Measurements from ENCODE around the gene RAC3. TPM values are rescaled to one million over a fixed set of nuclear protein-coding genes. Genes with fewer than 3 reads are reported as not detected.
"Not testable (repeated sequence)": the region's sequence is repeated elsewhere in the genome, so short reads cannot be mapped to it uniquely, and the experiment has no call there.

The RAC3 gene
- total RNA-seq, 2 experiments from 2014 or later = 12.9 to 13.1 TPM

DNA sequence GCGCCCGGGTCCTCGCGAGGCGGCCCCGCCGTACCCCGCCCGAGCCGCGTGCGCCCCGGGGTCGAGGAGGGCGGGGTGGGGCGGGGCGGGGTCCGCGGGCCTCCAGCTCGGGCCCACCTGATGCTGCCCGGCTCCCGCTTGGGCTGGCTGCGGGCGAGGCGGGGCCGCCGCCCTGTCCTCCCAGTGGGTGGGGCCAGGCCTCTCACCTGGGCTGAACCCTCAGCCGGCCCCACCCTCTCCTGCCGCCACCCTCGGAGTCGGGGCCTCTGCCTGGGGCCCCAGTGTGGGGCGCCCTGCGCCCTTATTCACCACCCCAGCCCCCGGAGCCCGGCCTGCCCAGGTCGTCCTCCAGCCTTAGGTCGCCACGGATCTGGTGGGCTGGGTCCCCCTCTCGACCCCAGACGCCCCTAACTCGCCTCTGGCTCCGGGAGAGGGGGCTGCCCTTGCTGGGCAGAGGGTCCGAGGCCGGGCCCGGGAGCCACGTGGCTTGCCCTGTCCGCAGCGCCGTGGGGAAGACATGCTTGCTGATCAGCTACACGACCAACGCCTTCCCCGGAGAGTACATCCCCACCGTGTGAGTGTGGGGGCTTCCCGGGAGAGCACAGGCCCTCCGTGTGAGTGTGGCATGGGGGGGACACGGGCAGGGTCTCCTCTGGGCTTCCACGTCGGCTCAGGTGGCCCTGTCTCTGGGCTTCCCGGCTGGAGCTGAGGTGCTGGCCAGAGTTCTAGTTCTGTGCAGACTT lies 578 bp downstream of the RAC3 start:
- Mint-ChIP-seq H3K27me3 (ENCODE audit: low read depth) (no peaks in the 10 kb centered on the region), H3K27ac (no peak overlapping the region), H3K36me3 (ENCODE audit: low read depth) (peaks cover 32% of the 10 kb centered on the region), H3K4me1 (ENCODE audit: low read depth) (peaks cover 35% of the 10 kb centered on the region), H3K9me3 (ENCODE audit: insufficient read depth) (no peaks in the 10 kb centered on the region), H3K4me3 (peak overlapping the region; percentile 12)
- ATAC-seq (peak; percentile 39), DNase-seq (peak; percentile 53)
- ChIA-PET CTCF (interaction anchor here (1.6 to 3.1 kb wide), 4 partner anchors 10 to 122 kb away, joined by 6 to 31 read pairs (median 14); partner anchors contain the start of genes CENPX, GPS1, LRRC45 and RFNG), POLR2A (no interaction called here)

DNA sequence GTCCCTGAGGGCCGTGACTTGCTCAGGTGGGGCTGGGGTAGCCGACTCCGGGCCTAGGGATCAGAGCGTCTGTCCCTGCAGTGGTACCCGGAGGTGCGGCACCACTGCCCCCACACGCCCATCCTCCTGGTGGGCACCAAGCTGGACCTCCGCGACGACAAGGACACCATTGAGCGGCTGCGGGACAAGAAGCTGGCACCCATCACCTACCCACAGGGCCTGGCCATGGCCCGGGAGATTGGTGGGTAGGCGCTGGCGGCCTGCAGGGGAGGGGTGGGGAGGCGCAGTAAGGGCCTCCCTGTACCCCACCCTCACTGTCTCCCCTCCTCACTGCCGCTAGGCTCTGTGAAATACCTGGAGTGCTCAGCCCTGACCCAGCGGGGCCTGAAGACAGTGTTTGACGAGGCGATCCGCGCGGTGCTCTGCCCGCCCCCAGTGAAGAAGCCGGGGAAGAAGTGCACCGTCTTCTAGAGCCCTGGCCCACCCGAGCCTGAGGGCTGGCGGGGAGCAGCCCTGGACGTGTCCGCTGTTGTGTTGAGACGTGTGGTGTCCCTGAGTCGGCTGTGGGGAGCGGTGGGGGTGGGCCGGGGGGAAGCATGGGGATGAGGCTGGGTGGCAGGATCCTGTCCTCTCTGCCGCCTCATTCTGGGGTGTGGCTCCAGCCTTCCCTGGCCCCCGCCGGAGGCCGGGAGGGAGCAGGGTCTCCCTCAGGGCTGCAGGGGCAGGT lies 2.0 kb downstream of the RAC3 start:
- POLR2A ChIA-PET = no interaction called here
- H3K4me1 Mint-ChIP-seq (ENCODE audit: low read depth) = peaks cover 35% of the 10 kb centered on the region
- H3K36me3 Mint-ChIP-seq (ENCODE audit: low read depth) = peaks cover 27% of the 10 kb centered on the region
- peak overlapping the region; percentile 47 for H3K4me3 Mint-ChIP-seq
- no peak overlapping the region for H3K27ac Mint-ChIP-seq
- no peaks in the 10 kb centered on the region for H3K27me3 Mint-ChIP-seq (ENCODE audit: low read depth)
- ATAC-seq = no peak
- CTCF ChIA-PET = no interaction called here
- H3K9me3 Mint-ChIP-seq (ENCODE audit: insufficient read depth) = no peaks in the 10 kb centered on the region
- DNase-seq = no peak

DNA sequence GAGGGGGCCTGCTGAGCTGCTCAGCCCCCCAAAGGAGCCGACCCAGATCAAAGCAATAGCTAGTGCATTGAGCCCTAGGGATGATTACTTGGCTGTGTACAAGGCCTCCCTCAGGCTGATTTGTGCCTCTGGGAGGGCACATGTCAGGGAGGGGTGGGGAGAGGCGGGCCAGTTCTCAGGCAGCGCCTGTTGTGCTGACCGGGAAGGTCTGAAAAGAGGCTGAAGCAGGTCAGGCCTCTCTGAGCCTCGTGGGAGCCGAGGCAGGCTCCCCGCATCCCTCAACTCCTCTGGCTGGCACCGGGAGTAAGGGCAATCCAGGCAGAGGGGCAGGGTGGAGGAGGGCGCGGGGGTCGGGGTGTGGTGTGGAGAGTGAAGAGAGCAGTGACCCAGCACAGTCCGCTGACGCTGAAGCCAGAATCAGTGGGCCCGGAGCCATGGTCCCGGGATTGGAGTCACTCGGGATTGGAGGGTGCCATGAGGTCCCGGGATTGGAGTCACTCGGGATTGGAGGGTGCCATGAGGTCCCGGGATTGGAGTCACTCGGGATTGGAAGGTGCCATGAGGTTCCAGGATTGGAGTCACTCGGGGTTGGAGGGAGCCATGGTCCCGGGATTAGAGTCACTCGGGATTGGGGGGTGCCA lies 3.0 kb downstream of the RAC3 start:
- Mint-ChIP-seq H3K4me1 (ENCODE audit: low read depth) (peaks cover 37% of the 10 kb centered on the region), H3K9me3 (ENCODE audit: insufficient read depth) (no peaks in the 10 kb centered on the region), H3K36me3 (ENCODE audit: low read depth) (peaks cover 22% of the 10 kb centered on the region), H3K27me3 (ENCODE audit: low read depth) (no peaks in the 10 kb centered on the region), H3K27ac (no peak overlapping the region), H3K4me3 (no peak overlapping the region)
- ChIA-PET POLR2A (interaction anchor here (1.3 kb wide), 1 partner anchor 31 kb away, joined by 3 read pairs; the partner anchor contains the start of gene DUS1L), CTCF (interaction anchor here (0.7 to 1.4 kb wide), 5 partner anchors 14 to 108 kb away, joined by 3 to 4 read pairs (median 3); no protein-coding TSS in a partner anchor)
- DNase-seq (no peak), ATAC-seq (no peak)

DNA sequence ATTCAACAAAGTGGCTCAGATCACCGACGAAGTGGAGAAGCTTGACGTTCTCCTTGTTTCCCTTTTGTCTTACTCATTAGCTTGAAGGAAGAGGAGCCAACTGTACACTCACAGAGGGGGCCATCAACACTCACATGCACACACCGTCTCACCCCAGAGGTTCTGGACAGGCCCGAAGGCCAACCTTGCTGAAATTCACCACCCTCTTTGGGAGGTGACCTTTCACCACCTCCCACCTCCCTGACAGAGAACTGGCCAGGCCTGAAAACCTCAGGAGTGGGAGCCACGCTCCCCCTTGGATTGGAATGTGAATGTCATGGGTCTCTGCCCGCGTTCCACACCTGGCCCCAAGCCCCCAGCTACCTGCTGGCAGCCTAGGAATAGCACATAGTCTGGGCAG lies 4.0 kb downstream of the RAC3 start:
- ATAC-seq (no peak), DNase-seq (no peak)
- Mint-ChIP-seq H3K4me1 (ENCODE audit: low read depth) (peaks cover 29% of the 10 kb centered on the region), H3K27me3 (ENCODE audit: low read depth) (no peaks in the 10 kb centered on the region), H3K36me3 (ENCODE audit: low read depth) (peaks cover 18% of the 10 kb centered on the region), H3K4me3 (peak overlapping the region; percentile 36), H3K27ac (no peak overlapping the region), H3K9me3 (ENCODE audit: insufficient read depth) (no peaks in the 10 kb centered on the region)
- ChIA-PET CTCF (interaction anchor here (0.6 to 1.4 kb wide), 3 partner anchors 71 to 109 kb away, joined by 3 to 4 read pairs (median 3); no protein-coding TSS in a partner anchor), POLR2A (interaction anchor here (1.3 kb wide), 1 partner anchor 30 kb away, joined by 3 read pairs; the partner anchor contains the start of gene DUS1L)

GRCh38 chr17:82035956-82036633 lies 4.6 kb downstream of the RAC3 start:
- Mint-ChIP-seq H3K27me3 (ENCODE audit: low read depth) (no peaks in the 10 kb centered on the region), H3K36me3 (ENCODE audit: low read depth) (peaks cover 16% of the 10 kb centered on the region), H3K4me3 (peak overlapping the region; percentile 78), H3K27ac (no peak overlapping the region), H3K9me3 (ENCODE audit: insufficient read depth) (no peaks in the 10 kb centered on the region), H3K4me1 (ENCODE audit: low read depth) (peaks cover 28% of the 10 kb centered on the region)
- ATAC-seq (no peak), DNase-seq (no peak)
- CTCF ChIA-PET = interaction anchor here (1.0 to 2.6 kb wide), 5 partner anchors 36 to 110 kb away, joined by 3 to 14 read pairs (median 4); no protein-coding TSS in a partner anchor
- POLR2A ChIA-PET = no interaction called here

- Mint-ChIP-seq H3K27ac (no peak overlapping the region), H3K4me1 (ENCODE audit: low read depth) (peaks cover 28% of the 10 kb centered on the region), H3K9me3 (ENCODE audit: insufficient read depth) (no peaks in the 10 kb centered on the region), H3K27me3 (ENCODE audit: low read depth) (no peaks in the 10 kb centered on the region), H3K36me3 (ENCODE audit: low read depth) (peaks cover 16% of the 10 kb centered on the region), H3K4me3 (peak overlapping the region; percentile 78)
- no peak for DNase-seq
- no peak for ATAC-seq
- CTCF ChIA-PET = interaction anchor here (1.0 to 2.6 kb wide), 3 partner anchors 36 to 85 kb away, joined by 3 to 14 read pairs (median 11); no protein-coding TSS in a partner anchor
- POLR2A ChIA-PET = interaction anchor here (1.2 kb wide), 1 partner anchor 14 kb away, joined by 7 read pairs; the partner anchor contains the start of genes CENPX and LRRC45
Observed at GRCh38 chr17:82036634-82037091, 5.2 kb downstream of the RAC3 start.

GRCh38 chr17:82037092-82037888 lies 5.8 kb downstream of the RAC3 start, which contains the start of gene DCXR:
Gene DCXR, minus strand, starts transcription at chr17:82037697. Its CDS starts 15 bp downstream, at chr17:82037682.
- peak within 1 kb of the TSS; percentile 94 for H3K27ac Mint-ChIP-seq
- CTCF ChIA-PET = interaction anchor here (0.6 to 2.6 kb wide), 32 partner anchors 7 to 721 kb away, joined by 3 to 32 read pairs (median 4); partner anchors contain the start of genes CENPX, DUS1L, GPS1 and LRRC45
- peak; percentile 96 for ATAC-seq

DNA sequence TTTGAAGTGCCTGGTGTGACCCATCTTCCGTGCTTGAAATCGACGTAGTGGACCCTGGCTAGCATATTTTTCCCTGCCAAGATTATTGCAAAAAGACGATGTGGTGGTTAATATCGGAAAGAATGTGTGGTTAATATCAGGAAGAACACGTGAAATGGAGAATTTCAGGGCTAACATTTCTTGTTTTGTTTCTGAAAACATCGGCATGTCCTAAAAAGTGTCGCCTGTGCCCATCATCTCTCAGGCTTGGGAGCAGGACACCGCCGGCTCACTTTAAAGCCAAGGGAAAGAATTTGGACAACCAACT lies 6.4 kb downstream of the RAC3 start:
- H3K4me1 Mint-ChIP-seq (ENCODE audit: low read depth) = peaks cover 27% of the 10 kb centered on the region
- H3K27ac Mint-ChIP-seq = peak overlapping the region; percentile 94
- POLR2A ChIA-PET = interaction anchor here (0.6 to 1.8 kb wide), 11 partner anchors 9 to 1162 kb away, joined by 3 to 12 read pairs (median 3); partner anchors contain the start of genes CD7, CENPX, DUS1L and GPS1
- peak overlapping the region; percentile 78 for H3K4me3 Mint-ChIP-seq
- DNase-seq (no peak), ATAC-seq (no peak)
- no peaks in the 10 kb centered on the region for H3K9me3 Mint-ChIP-seq (ENCODE audit: insufficient read depth)
- CTCF ChIA-PET = interaction anchor here (0.6 to 2.6 kb wide), 31 partner anchors 8 to 721 kb away, joined by 3 to 32 read pairs (median 4); partner anchors contain the start of genes CENPX, DUS1L, GPS1 and LRRC45
- peaks cover 16% of the 10 kb centered on the region for H3K36me3 Mint-ChIP-seq (ENCODE audit: low read depth)
- H3K27me3 Mint-ChIP-seq (ENCODE audit: low read depth) = no peaks in the 10 kb centered on the region

More at GRCh38 chr17:82037092-82037888, 5.8 kb downstream of the RAC3 start, which contains the start of gene DCXR:
- Mint-ChIP-seq H3K9me3 (ENCODE audit: insufficient read depth) (no peaks in the 10 kb centered on the region), H3K36me3 (ENCODE audit: low read depth) (peaks cover 16% of the 10 kb centered on the region), H3K4me1 (ENCODE audit: low read depth) (peaks cover 28% of the 10 kb centered on the region), H3K27me3 (ENCODE audit: low read depth) (no peaks in the 10 kb centered on the region), H3K4me3 (peak within 1 kb of the TSS; percentile 78)
- DNase-seq = peak; percentile 98
- POLR2A ChIA-PET = interaction anchor here (0.6 to 1.8 kb wide), 11 partner anchors 9 to 1163 kb away, joined by 3 to 12 read pairs (median 3); partner anchors contain the start of genes CD7, CENPX, DUS1L and GPS1

GRCh38 chr17:82038796-82039409 lies 7.4 kb downstream of the RAC3 start:
- H3K27ac Mint-ChIP-seq = peak overlapping the region; percentile 25
- DNase-seq; H3K9me3 Mint-ChIP-seq (ENCODE audit: insufficient read depth); H3K4me3 Mint-ChIP-seq; H3K27me3 Mint-ChIP-seq (ENCODE audit: low read depth); ATAC-seq: not testable (repeated sequence)
- ChIA-PET CTCF (interaction anchor here (0.7 to 2.1 kb wide), 5 partner anchors 9 to 126 kb away, joined by 3 to 32 read pairs (median 3); partner anchors contain the start of genes CENPX and LRRC45), POLR2A (interaction anchor here (1.3 to 1.8 kb wide), 2 partner anchors 12 to 13 kb away, joined by 3 to 12 read pairs; partner anchors contain the start of gene GPS1)
- peaks cover 25% of the 10 kb centered on the region for H3K4me1 Mint-ChIP-seq (ENCODE audit: low read depth)
- H3K36me3 Mint-ChIP-seq (ENCODE audit: low read depth) = peaks cover 14% of the 10 kb centered on the region

Data from activated CD8-positive, alpha-beta T cell treated with anti-CD3 and anti-CD28 coated beads, Interleukin-2, amount 10 ng/mL, durations not matched to agents 7 days and 5 days (primary cell).